MM.1S (cell line): ENCODE measurements around the gene CARD8.

Experiments used
- DNase-seq: peaks from one replicate; pipeline ENCODE4 v3.0.0-alpha.2; 2015
- H2AFZ ChIP-seq: fragments of 300-600 bp; sonication (generic); 2 replicates; pipeline ENCODE4 v1.6.0; 2016; ENCODE audit warnings: antibody characterized with exemption, low read length
- H3F3A ChIP-seq: fragments of 300-600 bp; sonication (generic); 2 replicates; pipeline ENCODE4 v1.6.1; 2016; ENCODE audit warnings: mild to moderate bottlenecking, antibody characterized with exemption, low read length, moderate library complexity, mixed read lengths; ENCODE audit not compliant: insufficient read depth
- H3K27ac ChIP-seq: fragments of 300-600 bp; sonication (generic); 2 replicates; pipeline ENCODE4 v1.5.1; 2016; ENCODE audit warnings: mild to moderate bottlenecking, low read length
- H3K27me3 ChIP-seq: fragments of 300-600 bp; sonication (generic); replicated peaks from 2 replicates; pipeline ENCODE4 v1.6.0; 2016; ENCODE audit warnings: low read length; ENCODE audit not compliant: insufficient read depth
- H3K36me3 ChIP-seq: fragments of 300-600 bp; sonication (generic); replicated peaks from 2 replicates; pipeline ENCODE4 v1.6.1; 2016; ENCODE audit warnings: mild to moderate bottlenecking, low read length, mixed read lengths; ENCODE audit not compliant: insufficient read depth
- H3K4me1 ChIP-seq: fragments of 300-600 bp; sonication (generic); 2 replicates; pipeline ENCODE4 v1.6.1; 2016; ENCODE audit warnings: low read length, mixed read lengths
- H3K4me2 ChIP-seq: fragments of 300-600 bp; sonication (generic); 2 replicates; pipeline ENCODE4 v1.6.0; 2016; ENCODE audit warnings: low read depth, low read length
- H3K4me3 ChIP-seq: fragments of 300-600 bp; sonication (generic); 2 replicates; pipeline ENCODE4 v1.5.1; 2016; ENCODE audit warnings: low read length, mixed read lengths
- H3K79me2 ChIP-seq: fragments of 300-600 bp; sonication (generic); 2 replicates; pipeline ENCODE4 v1.6.1; 2016; ENCODE audit warnings: mixed run types, low read length, mixed read lengths
- H3K9ac ChIP-seq: fragments of 300-600 bp; sonication (generic); 2 replicates; pipeline ENCODE4 v1.6.1; 2016; ENCODE audit warnings: low read length, mixed read lengths
- H3K9me2 ChIP-seq: fragments of 300-600 bp; sonication (generic); replicated peaks from 2 replicates; pipeline ENCODE4 v1.6.1; 2016; ENCODE audit warnings: mild to moderate bottlenecking, low read length, mixed read lengths; ENCODE audit not compliant: insufficient read depth
- H3K9me3 ChIP-seq: fragments of 300-600 bp; sonication (generic); replicated peaks from 2 replicates; pipeline ENCODE4 v1.6.1; 2016; ENCODE audit warnings: mild to moderate bottlenecking, low read length, mixed read lengths; ENCODE audit not compliant: insufficient read depth
- H4K20me1 ChIP-seq: fragments of 300-600 bp; sonication (generic); 2 replicates; pipeline ENCODE4 v1.6.1; 2016; ENCODE audit warnings: mild to moderate bottlenecking, low read length, moderate library complexity, mixed read lengths; ENCODE audit not compliant: insufficient read depth
- CTCF ChIP-seq: fragments of 300-600 bp; sonication (generic); IDR thresholded peaks from 2 replicates; pipeline ENCODE4 v1.5.1; 2016; ENCODE audit warnings: antibody characterized with exemption, low read length, mixed read lengths
- EZH2 ChIP-seq: fragments of 300-600 bp; sonication (generic); optimal IDR thresholded peaks from 2 replicates; pipeline ENCODE3; 2017; ENCODE audit warnings: low read depth, mild to moderate bottlenecking, antibody characterized with exemption, low read length, mixed read lengths
- EZH2phosphoT487 ChIP-seq: fragments of 300-600 bp; sonication (generic); IDR thresholded peaks from 2 replicates; pipeline ENCODE4 v1.6.1; 2018; ENCODE audit warnings: antibody characterized with exemption, low read length

Gene CARD8

DNA sequence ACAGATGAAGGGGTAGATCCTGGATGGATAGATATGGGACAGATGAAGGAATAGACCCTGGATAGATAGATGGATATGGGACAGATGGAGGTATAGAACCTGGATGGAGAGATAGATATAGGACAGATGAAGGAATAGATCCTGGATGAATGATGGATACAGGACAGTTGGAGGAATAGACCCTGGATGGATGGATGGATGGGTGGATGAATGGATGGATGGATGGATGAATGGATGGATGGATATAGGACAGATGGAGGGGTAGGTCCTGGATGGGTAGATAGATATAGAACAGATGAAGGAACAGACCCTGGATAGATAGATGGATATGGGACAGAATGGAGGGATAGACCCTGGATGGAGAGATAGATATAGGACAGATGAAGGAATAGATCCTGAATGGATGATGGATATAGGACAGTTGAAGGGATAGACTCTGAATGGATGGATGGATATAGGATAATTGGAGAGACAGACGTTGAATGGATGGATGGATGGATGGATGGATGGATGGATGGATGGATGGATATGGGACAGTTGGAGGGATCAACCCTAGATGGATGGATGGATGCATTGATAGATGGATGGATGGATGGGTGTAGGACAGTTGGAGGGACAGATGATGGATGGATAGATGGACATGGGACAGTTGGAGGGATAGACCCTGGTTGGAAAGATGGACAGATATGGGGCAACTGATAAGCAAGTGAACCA lies 46.3 kb upstream of the CARD8 start:
- Histone ChIP-seq H3K9me3 (no peaks in the 10 kb centered on the region), H3K9ac (no peak overlapping the region)
- no peak for TF ChIP-seq CTCF
- no peak for TF ChIP-seq EZH2phosphoT487
- TF ChIP-seq EZH2, result no peak

GRCh38 chr19:48297975-48298374 lies 42.3 kb upstream of the CARD8 start:
- H3K79me2 ChIP-seq, result no peaks in the 10 kb centered on the region
- H3K4me1 ChIP-seq, result no peaks in the 10 kb centered on the region
- no peak overlapping the region for H3K27ac ChIP-seq
- H3K9ac ChIP-seq, result no peak overlapping the region
- no peaks in the 10 kb centered on the region for H3K9me2 ChIP-seq
- H4K20me1 ChIP-seq, result no peaks in the 10 kb centered on the region
- no peak overlapping the region for H3K4me2 ChIP-seq
- no peaks in the 10 kb centered on the region for H3F3A ChIP-seq
- DNase-seq, result no peak
- H2AFZ ChIP-seq, result no peak overlapping the region
- no peaks in the 10 kb centered on the region for H3K36me3 ChIP-seq
- no peak overlapping the region for H3K4me3 ChIP-seq
- no peak for TF ChIP-seq CTCF
- H3K9me3 ChIP-seq, result no peaks in the 10 kb centered on the region
- H3K27me3 ChIP-seq, result peaks cover 73% of the 10 kb centered on the region

More for the DNA sequence above, 46.3 kb upstream of the CARD8 start:
- Histone ChIP-seq H4K20me1 (no peaks in the 10 kb centered on the region), H3K36me3 (no peaks in the 10 kb centered on the region), H3F3A (no peaks in the 10 kb centered on the region), H3K4me3 (no peak overlapping the region), H3K27me3 (peaks cover 75% of the 10 kb centered on the region), H3K79me2 (no peaks in the 10 kb centered on the region), H3K27ac (no peak overlapping the region), H3K9me2 (no peaks in the 10 kb centered on the region), H3K4me2 (no peak overlapping the region), H3K4me1 (no peaks in the 10 kb centered on the region), H2AFZ (no peak overlapping the region)
- no peak for DNase-seq

GRCh38 chr19:48296963-48297734 lies 41.4 kb upstream of the CARD8 start:
- no peaks in the 10 kb centered on the region for H3K4me1 ChIP-seq

More at GRCh38 chr19:48296963-48297734, 41.4 kb upstream of the CARD8 start:
- no peak overlapping the region for H3K9ac ChIP-seq
- no peak overlapping the region for H2AFZ ChIP-seq
- no peak overlapping the region for H3K4me3 ChIP-seq
- H3K9me2 ChIP-seq, result no peaks in the 10 kb centered on the region
- no peaks in the 10 kb centered on the region for H4K20me1 ChIP-seq
- H3K36me3 ChIP-seq, result no peaks in the 10 kb centered on the region
- H3K4me2 ChIP-seq, result no peak overlapping the region
- TF ChIP-seq EZH2 (no peak), EZH2phosphoT487 (no peak), CTCF (no peak)
- H3K79me2 ChIP-seq, result no peaks in the 10 kb centered on the region
- no peaks in the 10 kb centered on the region for H3F3A ChIP-seq
- H3K27ac ChIP-seq, result no peak overlapping the region
- DNase-seq, result no peak
- H3K27me3 ChIP-seq, result peaks cover 71% of the 10 kb centered on the region
- H3K9me3 ChIP-seq, result no peaks in the 10 kb centered on the region
